ENCODE data around the gene ZNF239.
"Not testable (repeated sequence)": the region's sequence is repeated elsewhere in the genome, so short reads cannot be mapped to it uniquely, and the experiment has no call there.

Gene ZNF239

DNA sequence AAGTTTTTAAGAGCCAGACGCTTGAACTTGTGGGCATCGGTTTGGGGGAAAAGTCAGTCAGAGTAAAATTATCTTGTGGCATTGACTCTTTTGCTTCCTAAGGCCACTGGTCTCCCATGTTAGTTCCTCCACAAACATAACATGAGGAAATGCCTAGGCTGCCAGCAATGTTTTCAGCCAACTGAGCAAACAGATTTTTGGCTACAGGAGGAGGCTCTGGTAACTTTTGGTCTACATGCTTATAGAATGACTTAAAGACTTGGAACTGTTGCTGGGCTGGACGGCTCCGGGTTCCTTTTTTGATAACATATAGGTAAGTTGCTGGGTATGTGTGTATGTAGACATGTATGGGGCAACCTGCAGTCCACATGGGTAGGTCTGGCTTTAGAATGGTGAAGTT, 9.6 kb upstream of the ZNF239 start:
- in situ Hi-C loops (cut with MboI; ENCODE audit: low sequenced_read_pairs) = no loop called here

GRCh38 chr10:43576580-43576979, 2.2 kb upstream of the ZNF239 start:
- in situ Hi-C loops (cut with MboI; ENCODE audit: low sequenced_read_pairs) = no loop called here

GRCh38 chr10:43576062-43576461, 1.6 kb upstream of the ZNF239 start:
- in situ Hi-C loops (cut with MboI; ENCODE audit: low sequenced_read_pairs) = no loop called here

- in situ Hi-C loops (cut with MboI; ENCODE audit: low sequenced_read_pairs) = no loop called here
Measured at GRCh38 chr10:43574906-43575305, 490 bp upstream of the ZNF239 start.

DNA sequence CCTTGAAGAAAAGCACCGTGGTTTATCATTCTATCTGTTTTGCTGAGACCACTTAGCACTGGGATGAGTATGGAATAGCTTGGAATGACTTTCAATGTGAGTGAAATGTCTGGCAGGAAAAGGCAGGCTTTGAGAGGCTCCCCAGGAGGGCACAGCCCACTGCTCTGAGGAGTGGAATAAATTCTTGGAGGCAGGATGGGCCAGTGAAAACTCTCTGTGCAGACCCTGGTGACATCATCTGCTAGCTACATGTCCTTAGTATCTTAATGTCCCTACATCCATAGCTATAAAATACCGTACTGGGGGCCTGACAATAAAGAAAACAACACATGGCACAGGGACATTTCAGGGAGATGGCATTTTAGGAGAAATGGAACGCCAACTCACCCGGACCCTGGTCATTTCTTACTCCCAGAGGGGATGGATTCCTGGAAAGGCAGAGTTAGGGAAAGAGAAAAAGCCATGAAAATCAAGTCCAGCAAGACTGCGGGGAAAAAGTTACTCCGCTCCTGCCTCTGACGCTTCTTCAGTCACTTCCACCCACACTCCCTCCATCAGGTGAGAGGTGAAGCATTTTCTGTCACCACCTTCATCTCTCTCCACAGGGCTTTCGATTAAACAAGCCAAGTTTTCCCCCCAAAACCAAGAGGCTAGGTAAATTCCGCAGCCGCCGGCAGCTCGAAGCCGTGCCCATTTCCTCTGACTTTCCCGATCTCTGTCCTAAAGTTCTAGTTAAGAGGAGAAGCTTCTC, 991 bp downstream of the ZNF239 start:
- in situ Hi-C loops (cut with MboI; ENCODE audit: low sequenced_read_pairs) = no loop called here

- in situ Hi-C loops (cut with MboI; ENCODE audit: low sequenced_read_pairs) = no loop called here
Measured at GRCh38 chr10:43570971-43571370, 3.4 kb downstream of the ZNF239 start.

- in situ Hi-C loops (cut with MboI; ENCODE audit: low sequenced_read_pairs) = no loop called here
Measured at GRCh38 chr10:43569681-43570080, 4.7 kb downstream of the ZNF239 start.

- in situ Hi-C loops (cut with MboI; ENCODE audit: low sequenced_read_pairs) = no loop called here
Measured at GRCh38 chr10:43557214-43557613, 17.2 kb downstream of the ZNF239 start.

- in situ Hi-C loops (cut with MboI; ENCODE audit: low sequenced_read_pairs) = not testable (repeated sequence)
Measured at GRCh38 chr10:43543746-43544145, 30.7 kb downstream of the ZNF239 start.

GRCh38 chr10:43524434-43525247, 49.8 kb downstream of the ZNF239 start:
- in situ Hi-C loops (cut with MboI; ENCODE audit: low sequenced_read_pairs) = no loop called here
